A673 (cell line): ENCODE results near the gene RSPH1.

Source experiments
- EZH2 ChIP-seq: fragments of 200-600 bp; sonication (generic); IDR thresholded peaks from 2 replicates; pipeline ENCODE4 v1.6.1; 2017; ENCODE audit warnings: borderline replicate concordance, low read depth, mild to moderate bottlenecking, mixed read lengths, antibody characterized with exemption, low read length; ENCODE audit not compliant: poor library complexity, severe bottlenecking
- TF ChIP-seq, protein P1 (sequence below): fragments of 300-800, 200-600 bp; sonication (generic); conservative IDR thresholded peaks from 2 replicates; pipeline ENCODE4 v1.5.1; 2017; ENCODE audit warnings: low read depth, mild to moderate bottlenecking, antibody characterized with exemption, low read length, moderate library complexity, mixed read lengths

DNA sequence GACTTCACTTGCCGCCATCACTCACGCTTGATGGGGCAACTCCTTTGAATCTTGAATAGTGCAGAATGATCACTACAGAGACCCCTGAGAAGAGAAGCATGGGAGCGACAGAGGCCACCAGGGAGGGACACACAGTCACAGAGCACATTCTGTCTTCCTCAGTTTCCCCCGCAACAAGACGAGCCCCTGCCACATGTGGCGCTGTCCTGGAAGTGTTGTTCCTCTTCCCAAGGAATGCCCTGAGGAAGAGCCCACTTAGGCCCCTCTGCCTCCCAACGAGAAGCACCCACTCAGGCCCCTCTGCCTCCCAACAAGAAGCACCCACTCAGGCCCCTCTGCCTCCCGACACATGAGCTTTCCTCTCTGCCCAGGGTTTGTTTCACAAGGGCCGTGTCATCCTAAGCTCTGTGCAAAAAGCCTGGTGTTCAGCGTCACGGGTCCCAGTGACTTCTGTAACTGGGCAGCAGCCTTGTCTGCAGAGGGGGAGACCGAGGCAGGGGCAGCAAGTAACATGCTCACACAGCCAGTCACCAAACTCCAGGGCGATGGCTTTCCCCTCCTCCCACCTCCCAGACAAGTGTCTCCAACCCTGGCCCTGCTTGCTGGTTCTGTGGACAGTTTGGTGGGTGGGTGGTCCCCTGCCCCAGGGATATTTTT is 37.4 kb upstream of the RSPH1 start:
- TF ChIP-seq, protein P1, sequence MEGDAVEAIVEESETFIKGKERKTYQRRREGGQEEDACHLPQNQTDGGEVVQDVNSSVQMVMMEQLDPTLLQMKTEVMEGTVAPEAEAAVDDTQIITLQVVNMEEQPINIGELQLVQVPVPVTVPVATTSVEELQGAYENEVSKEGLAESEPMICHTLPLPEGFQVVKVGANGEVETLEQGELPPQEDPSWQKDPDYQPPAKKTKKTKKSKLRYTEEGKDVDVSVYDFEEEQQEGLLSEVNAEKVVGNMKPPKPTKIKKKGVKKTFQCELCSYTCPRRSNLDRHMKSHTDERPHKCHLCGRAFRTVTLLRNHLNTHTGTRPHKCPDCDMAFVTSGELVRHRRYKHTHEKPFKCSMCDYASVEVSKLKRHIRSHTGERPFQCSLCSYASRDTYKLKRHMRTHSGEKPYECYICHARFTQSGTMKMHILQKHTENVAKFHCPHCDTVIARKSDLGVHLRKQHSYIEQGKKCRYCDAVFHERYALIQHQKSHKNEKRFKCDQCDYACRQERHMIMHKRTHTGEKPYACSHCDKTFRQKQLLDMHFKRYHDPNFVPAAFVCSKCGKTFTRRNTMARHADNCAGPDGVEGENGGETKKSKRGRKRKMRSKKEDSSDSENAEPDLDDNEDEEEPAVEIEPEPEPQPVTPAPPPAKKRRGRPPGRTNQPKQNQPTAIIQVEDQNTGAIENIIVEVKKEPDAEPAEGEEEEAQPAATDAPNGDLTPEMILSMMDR = no peak
- TF ChIP-seq EZH2 = no peak
